Epithelial cell of prostate (primary cell): ENCODE results near the gene PAXX.
A peak's percentile ranks its signal among the peaks of the same experiment; 100 is the strongest.

Experiments
- DNase-seq: peaks from one replicate; pipeline ENCODE4 v3.0.0-alpha.2; 2011; ENCODE audit warnings: low read depth, low spot score
- H3K27ac ChIP-seq: fragments of 450-650 bp; 2 replicates; pipeline ENCODE4 v1.5.1; 2017; ENCODE audit warnings: mild to moderate bottlenecking

PAXX gene

DNA sequence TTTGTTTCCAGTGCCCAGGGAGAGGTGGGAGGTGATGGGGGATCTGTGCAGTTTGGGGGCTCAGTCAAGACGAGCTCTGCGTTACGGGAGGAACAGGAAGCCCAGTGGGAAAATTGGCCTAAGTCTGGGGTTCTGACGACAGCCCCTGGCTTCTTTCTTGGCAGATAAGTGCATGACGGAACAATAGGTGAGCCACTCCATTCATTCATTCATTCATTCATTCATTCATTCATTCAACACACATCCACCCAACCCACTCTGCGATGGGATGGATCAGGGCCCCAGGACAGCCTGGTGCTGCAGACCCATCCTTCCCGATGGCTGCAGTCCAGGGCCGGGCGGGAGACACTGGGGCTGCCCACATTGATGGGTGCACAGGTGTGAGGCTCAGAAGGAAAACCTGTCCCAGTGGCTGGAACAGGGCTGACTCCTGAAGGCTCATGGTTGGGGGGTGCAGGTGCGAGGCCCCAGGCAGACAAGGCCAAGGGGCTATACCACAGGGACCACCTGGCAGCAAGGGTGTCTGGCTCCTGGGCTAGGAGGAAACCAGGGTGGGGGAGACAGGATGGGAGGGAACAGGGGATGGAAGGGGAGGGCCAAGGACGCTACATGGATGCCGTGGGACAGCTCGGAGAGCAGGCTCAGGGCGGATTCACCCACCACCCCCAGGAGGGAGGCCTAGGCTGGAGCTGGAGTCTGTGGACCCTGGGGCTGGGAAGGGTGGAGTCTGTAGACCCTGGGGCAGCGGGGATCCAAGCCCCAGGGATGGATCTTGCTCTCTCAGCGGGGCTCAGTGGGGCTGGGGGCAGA is 11.3 kb upstream of the PAXX start:
- DNase-seq = no peak
- H3K27ac ChIP-seq = no peak overlapping the region

DNA sequence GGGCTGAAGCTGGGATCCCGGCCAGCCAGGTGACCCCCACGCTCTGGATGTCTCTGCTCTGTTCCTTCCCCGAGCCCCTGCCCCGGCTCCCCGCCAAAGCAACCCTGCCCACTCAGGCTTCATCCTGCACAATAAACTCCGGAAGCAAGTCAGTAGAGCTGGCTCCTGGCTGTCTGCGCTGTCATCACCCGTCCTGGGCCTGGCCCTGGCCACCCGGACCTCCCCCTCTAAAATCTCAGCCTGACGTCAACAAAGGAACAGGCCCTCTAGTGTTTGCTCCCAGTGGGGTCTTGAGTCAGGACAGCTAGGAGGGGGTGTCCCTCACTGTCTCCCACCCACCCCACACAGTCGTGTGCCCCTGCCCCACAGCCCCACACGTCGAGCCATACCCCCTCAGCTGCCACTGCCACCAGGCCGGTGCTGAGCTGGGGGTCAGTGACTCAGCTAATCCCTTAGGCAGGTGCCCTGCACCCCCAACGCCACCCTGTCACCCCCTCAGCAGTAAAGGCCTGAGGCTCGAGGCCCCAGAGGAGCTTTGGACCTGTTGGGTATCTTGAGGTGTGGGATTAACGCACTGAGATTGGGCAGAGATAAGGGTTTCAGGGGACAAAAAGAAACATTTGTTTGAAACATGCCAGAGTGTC is 10.5 kb upstream of the PAXX start:
- no peak overlapping the region for H3K27ac ChIP-seq
- no peak for DNase-seq

DNA sequence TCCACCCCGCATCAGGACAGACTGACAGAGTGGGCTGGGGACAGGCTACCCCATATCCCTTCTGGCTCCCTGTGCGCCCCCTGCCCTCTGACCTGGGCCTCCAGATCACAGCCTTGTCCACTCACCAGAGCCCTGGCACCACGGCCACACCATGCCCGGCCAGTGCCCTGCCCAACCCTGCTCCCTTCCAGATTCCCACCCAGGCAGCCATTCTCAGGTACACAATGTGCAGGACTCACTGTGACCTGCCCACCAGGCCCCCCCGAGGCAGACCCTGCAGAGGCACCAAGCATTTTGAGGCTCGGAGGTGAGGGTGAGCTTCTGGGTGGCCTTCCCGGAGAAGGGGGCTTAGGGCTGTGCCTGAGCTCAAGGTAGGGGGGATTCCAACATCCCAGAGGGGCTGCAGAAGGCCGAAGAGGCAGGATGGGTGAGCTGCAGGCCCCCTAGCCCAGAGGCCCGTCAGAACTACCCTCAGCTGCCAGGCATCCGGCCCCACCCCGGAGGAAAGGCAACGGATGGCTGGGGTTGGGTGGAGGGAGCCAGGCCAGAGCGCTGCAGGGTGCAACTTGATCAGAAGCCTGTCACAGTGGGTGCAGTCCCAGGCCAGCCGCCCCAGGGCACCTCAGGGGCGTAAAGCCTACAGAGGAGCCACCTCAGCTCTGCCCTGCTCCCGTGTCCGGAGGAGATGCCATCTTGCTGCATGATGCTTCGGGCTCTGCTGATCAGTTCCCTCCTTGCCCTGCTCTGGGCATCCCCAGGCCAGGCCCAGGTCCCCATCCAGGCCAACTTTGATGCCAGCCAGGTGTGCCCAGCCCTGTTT is 9.8 kb upstream of the PAXX start, which contains the start of gene LCNL1:
Gene LCNL1 (plus strand): TSS at position 762 of the 820 bp plus-strand sequence. CDS start 594 bp downstream, outside the sequence.
- DNase-seq = no peak
- H3K27ac ChIP-seq = no peak within 1 kb of the TSS

DNA sequence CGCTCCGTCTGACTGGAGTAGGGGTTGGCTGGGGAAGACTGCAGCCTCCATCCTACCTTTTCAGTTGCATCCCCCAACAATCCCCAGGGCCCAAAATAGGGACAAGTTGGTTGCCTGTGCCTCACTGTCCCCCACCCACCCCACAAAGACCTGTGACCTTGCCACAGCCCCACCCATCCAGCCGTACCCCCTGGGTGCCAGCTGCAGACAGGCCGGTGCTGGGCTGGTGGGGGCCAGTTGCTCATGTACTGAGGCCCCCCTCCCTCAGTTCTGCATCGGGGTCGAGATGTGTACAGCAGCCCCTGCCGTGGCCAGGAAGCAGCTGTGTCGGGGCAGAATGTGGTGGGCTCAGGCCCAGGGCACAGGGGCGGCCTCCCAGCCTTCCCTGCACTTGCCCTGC is 9.1 kb upstream of the PAXX start:
- H3K27ac ChIP-seq = no peak overlapping the region
- DNase-seq = no peak

DNA sequence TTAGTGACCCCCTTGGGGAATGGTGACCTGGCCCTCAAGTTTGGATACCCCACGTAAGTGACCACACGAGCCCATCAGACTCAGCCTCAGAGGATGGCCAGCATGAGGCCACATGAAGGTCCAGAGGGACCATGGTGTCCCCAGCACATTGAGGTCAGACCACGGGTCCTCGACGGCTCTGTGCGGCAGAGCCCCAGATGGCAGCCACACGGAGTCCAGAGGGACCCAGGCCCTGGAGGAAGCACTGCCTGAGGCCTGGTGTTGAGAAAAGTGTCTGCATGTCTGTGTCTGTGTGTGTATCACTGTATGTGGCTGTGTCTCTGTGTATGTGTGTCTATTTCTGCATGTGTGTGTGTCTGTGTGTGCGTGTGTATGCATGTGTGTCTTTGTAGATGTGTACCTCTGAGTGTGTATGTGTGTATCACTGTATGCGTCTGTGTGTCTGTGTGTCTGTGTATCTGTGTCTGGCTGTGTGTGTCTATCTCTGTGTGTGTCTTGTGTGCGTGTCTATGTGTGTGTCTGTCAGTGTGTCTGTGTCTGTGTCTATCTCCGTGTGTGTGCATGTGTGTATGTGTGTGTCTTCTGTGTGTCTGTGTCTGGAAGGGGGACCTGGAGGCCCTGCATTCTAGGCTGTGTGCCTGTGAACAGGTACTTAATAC is 8.4 kb upstream of the PAXX start:
- no peak overlapping the region for H3K27ac ChIP-seq
- DNase-seq = no peak

DNA sequence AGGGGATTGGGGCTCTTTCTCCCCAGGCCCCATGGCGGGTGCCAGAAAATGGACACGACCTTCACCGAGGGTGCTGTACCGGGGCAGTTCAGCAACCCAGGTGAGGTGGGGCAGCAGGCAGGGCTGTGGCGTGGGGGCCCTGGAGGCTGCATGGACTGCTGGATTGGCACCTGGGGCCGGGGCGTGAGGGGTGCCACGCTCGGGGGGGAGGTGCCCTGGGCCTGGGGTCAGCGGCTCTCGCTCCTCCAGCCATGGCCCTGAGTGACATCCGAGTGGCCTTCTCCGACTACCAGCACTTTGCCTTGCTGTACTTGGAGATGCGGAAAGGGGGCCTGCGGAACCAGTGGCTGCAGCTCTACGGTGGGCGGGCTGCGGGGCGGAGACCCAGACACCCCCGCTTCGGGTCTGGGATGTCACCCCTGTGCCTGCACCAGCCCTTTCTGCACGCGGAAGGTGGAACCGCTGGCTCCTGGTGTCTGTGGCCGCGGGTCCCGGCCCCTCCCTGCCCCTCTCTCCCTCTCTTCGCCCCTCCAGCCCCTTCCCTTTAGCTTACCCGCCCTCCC is 7.7 kb upstream of the PAXX start:
- H3K27ac ChIP-seq = no peak overlapping the region
- DNase-seq = no peak

DNA sequence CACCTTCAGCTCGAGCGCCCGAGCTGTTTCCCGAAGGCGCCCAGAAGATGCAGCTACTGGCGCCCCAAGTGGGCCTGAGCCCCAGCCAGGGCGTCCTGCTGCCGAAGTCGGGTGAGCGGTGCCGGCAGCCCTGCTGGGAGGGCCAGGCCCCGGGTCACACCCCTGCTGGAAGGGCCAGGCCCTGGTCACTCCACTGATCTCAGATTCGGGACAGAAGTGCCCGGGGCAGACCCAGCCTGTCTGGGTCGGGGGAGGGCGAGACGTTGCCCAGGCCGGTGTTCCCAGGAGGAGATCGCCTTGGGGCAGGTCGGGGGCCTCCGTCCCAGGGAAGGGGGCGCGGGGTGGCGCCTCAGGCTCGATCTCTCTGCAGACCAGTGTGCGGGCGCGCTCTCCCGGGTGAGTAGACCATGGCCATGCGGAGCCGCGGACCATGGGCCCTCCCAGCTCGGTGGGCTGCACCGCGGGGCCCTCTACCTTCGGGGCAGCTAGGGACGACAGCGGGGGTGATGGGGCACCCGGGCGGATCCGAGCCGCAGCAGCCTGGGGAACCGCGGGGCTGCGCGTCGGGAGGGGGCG is 7.1 kb upstream of the PAXX start:
- DNase-seq = no peak
- H3K27ac ChIP-seq = no peak overlapping the region

DNA sequence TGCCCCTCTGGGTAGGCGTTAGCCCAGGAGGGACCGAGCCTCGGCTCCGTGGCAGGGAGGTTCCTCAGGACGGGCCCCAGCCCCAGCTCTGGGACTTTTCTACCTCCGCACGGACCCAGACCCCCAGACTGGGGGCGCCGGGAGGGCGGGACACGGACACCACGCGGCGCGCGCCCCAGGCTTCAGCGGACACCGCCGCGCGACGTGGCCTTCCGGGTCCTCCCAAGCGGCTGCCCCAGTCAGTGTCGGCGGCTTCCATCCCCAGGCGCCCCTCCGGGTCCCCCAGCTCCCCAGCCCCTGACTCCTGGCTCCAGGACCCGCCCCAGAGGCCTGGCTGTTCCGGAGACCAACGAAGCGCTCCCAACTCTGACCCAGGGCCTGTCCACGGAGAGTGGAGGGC is 6.4 kb upstream of the PAXX start:
- DNase-seq = no peak
- no peak overlapping the region for H3K27ac ChIP-seq

DNA sequence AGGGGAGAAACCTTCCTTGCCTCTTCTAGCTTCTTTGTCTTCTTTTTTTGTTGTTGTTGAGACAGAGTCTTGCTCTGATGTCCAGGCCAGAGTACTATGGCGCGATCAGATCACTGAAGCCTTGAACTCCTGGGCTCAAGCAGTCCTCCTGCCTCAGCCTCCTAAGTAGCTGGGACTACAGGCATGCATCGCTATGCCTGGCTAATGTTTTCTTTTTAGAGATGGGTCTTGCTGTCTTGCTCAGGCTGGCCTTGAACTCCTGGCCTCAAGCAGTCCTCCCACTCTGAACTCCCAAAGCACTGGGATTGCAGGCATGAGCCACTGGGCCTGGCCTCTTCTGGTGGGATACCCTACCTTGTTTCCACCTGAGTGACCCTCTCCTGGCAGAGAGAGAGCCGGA is 3.4 kb upstream of the PAXX start:
- no peak for DNase-seq
- H3K27ac ChIP-seq = no peak overlapping the region

DNA sequence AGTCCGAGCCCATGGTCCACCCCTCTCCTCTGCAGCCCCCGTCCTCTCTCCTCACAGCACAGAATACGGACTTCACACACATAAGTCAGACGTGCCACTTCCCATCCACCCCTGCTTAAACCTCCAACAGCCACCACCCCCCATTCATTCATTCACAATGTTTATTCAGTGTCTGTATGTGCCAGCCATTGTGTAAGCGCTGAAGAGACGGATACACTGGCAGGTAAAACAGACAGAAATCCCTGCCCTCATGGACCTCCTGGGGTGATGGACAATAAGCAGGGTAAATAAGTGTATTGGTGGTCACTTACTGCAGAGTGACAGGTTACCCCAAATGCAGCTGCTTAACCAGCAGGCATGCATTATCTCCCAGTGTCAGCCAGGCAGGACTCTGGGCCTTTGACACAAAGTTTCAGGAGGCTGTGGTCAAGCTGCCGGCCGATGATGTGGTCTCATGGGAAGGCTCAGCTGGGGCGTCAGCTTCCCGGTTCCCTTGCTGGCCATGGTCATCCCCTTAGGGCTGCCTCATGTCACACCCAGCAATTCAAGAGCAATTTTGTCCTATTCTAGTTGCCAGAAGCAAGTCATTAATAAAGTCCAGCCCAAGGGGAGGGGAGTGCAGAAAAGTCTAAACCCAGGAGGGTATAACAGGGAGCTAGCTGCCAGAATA is 1.8 kb upstream of the PAXX start:
- H3K27ac ChIP-seq = no peak overlapping the region

DNA sequence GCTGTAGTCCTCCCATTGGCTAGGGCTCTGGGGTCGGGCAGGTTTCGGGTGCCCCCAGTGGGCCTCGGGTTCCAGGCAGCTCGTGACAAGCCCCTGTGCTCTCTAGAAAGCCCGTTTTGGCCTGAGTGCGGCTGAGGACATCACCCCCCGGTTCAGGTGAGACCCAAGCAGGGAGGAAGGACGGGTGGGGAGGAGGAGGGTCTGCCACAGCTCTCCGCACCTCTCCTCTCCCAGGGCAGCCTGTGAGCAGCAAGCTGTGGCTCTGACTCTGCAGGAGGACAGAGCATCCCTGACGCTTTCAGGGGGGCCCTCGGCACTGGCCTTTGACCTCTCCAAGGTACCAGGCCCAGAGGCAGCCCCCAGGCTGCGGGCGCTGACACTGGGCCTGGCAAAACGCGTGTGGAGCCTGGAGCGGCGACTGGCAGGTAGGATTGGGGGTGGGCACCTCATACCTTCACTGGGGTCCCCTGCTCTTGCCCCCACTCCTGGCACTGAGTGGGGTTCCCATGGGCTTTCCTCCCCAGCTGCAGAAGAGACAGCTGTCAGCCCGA is 672 bp downstream of the PAXX start:
- no peak for DNase-seq
- peak overlapping the region; percentile 78 for H3K27ac ChIP-seq

More for the DNA sequence above, 1.8 kb upstream of the PAXX start:
- no peak for DNase-seq

DNA sequence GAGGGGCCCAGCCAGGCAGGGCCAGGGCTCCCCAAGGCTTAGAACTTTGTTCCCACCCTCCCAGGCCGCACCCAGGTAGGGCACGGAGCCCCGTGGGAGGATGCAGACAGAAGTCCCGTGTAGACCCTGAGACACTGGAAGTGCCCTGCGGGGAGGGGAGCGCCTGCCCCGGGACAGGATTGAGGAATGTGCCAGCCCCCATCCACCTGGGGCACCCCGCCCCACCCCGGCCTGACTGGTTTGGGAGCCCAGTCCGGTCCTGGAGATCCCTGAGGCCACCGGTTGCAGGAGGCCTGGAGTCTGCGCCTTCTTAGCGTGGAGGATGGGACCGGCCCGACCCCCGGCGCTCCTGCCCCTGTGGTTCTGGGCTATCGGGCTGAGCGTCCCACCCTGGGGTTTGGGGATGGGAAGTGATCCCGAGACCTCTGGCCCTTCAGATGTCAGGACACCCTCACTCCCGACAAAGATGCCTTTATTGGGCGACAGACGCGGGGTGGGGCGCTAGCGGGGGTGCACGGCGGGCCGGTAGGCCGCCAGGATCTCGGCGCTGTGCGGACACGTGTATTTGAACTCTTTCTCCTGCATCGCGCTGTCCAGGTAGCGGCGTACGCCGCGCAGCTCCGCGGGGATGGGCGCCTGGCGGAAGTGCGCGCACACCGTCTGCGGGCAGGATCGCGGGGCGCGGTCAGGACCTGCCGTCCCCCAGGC is 2.1 kb downstream of the PAXX start:
- no peak overlapping the region for H3K27ac ChIP-seq

DNA sequence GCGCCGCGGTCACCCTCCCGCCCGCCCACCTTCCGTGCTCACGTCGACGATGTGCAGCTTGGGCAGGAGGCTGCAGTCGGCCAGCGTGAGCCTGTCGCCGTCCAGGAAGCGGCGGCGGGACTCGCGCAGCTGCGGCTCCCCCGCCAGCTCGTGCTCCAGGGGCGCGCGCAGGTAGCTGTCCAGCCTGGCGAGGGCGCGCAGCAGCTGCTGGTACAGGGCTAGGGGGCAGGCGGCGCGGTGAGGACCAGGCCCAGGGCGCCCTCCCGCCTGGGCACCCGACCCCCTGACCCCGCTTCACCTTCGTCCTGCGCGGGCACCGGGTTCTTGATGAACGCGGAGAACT is 2.6 kb downstream of the PAXX start:
- no peak for DNase-seq
- H3K27ac ChIP-seq = no peak overlapping the region

More for the DNA sequence above, 2.1 kb downstream of the PAXX start:
- no peak for DNase-seq

DNA sequence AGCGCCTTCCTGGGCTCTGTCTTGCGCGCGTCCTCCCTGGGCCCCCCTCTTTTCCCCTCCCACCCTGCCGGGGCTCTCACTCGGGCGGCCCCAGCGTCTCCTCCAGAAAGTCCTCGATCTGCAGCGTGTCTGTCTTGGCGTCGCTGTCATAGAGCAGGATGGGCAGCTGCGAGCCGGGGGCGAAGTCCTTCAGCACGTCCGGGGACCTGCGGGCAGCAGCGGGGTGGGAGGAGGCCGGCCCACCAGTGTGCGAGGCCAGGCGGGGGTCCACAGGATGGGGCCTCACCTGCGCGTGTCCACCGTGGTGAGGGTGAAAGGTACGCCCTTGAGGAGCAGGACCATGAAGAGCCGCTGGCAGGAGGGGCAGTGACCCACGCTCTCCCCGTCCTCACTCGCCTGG is 3.1 kb downstream of the PAXX start:
- no peak overlapping the region for H3K27ac ChIP-seq
- no peak for DNase-seq

DNA sequence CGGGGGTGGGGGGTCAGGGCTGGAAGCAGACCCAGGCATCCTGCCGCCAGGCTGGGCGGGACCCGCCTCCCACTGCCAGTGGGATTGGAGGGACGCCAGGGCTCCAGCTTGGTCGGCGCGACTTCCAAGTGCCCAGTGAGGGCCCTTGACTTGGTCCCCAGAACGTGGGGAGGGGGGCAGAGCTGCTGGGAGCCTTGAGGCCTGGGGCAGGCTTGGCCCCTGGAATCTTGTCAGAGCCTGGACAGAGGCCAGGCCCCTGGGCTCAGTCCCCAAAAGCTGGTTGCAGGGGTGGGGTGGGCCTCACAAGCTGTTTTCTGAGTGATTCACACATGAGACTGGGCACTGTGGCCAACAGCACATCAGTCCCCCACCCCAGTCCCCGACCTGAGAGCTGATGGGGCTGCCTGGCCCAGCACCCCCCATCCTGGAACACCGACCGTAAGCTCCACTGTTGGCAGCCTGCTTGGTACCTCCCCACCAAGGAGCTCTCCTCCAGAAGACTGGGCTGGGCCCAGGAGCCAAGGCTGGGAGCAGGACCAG is 3.6 kb downstream of the PAXX start:
- H3K27ac ChIP-seq = peak overlapping the region; percentile 12

DNA sequence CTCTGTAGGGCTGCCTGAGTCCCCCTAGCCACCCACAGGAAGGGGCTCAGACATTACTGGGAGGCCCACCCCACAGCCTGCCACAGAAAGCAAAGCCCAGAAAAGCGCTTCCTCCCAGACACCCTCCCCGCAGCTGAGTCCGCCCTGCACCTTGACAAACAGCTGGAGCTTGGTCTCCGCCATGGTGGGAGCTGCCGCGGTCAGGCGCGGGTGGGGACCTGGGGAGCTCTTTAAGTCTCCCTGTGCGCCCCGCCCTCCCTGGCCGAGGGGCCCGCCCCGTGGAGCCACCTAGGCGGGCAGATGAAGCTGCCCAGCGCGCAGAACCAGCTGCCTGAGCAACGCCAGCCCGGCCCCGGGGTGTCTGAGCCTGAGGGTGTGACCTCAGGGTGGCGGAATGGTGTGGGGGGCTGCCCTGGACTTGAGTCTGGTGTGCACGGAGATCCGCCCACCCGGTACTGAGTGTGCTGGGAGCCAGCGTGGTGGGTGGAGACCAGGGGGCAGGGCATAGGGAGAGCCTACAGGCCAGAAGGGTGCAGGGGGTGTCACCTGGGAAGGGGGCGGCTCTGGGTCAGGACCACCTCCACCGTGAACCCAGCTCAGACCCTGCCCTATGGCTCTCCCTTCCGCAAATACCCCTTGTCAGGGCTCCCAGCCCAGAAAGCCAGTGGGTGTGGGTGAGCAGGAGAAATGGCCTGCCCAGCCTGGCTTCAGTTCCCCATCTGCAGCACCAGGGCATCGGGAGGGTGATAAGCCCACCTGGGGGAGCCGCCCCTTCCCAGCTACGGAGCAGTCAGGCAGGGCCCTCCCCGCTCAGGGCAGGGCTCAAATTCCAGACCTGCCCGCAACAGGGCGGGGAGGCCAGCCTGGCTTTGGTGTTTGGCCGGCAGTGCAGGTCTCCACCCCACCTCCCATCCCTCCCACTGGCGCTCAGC is 4.4 kb downstream of the PAXX start, which contains the start of gene CLIC3:
Gene CLIC3 (minus strand): TSS at position 208 of the 932 bp plus-strand sequence. CDS start 25 bp downstream, at position 183.
- DNase-seq = no peak
- H3K27ac ChIP-seq = peak within 1 kb of the TSS; percentile 12

More for the DNA sequence above, 3.6 kb downstream of the PAXX start:
- no peak for DNase-seq

DNA sequence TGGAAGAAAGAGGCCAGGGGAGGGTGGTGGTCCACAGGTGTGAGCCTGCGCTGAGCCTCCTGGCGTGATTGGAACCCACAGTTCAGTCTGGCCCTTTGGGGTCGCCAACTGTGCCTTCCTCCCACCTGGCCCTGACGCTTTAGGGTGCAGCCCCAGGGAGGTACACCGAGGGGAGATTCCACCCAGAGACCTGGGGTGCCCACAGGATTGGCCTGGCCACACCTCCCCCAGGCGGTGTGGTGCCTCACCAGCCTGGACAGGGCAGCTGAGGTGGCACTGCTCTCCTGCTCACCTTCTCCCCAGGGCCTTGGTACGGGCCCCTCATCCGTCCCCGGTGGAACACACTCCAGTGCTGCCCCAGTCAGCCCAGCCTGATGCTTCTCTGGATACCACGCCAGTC is 5.1 kb downstream of the PAXX start:
- no peak overlapping the region for H3K27ac ChIP-seq
- DNase-seq = no peak
